Panc1 (cell line): ENCODE data around the gene VWA2. TPM values are rescaled to one million over a fixed set of nuclear protein-coding genes. Genes with fewer than 3 reads are reported as not detected.

Experiments
- ATAC-seq: fragments of 200-7000 bp; cut with Tn5 transposase; 2 replicates; pipeline ENCODE4 v1.9.1; 2020; ENCODE audit warnings: mild to moderate bottlenecking, moderate library complexity
- BruUV-seq: library from RNA; stranded (reverse); fragments of 400-500 nt; replicated peaks from 2 replicates; lab custom pipeline; 2021; lab: Mats Ljungman, UMichigan
- CTCF ChIA-PET: fragments of 300-600 bp; sonication (Branson Sonifier 250); formaldehyde crosslinking; loops from one replicate; lab custom pipeline; 2022; ENCODE audit warnings: antibody characterized with exemption; lab: Charles Lee
- POLR2A ChIA-PET: fragments of 300-600 bp; sonication (Branson Sonifier 250); formaldehyde crosslinking; loops from one replicate; lab custom pipeline; 2022; ENCODE audit warnings: antibody characterized with exemption; lab: Charles Lee
- DNase-seq: peaks from one replicate; pipeline ENCODE4 v3.0.0-alpha.2; 2010; ENCODE audit warnings: low read depth, low spot score
- H3K27ac ChIP-seq: 2 replicates; pipeline ENCODE4 v1.5.1; 2011; ENCODE audit warnings: mild to moderate bottlenecking, low read length, inconsistent platforms
- H3K27me3 ChIP-seq: fragments of 200-500 bp; sonication (Bioruptor generic); 2 replicates; pipeline ENCODE4 v1.6.0; 2014; ENCODE audit warnings: low read length, inconsistent platforms; ENCODE audit not compliant: control insufficient read depth, insufficient read depth
- H3K36me3 ChIP-seq: fragments of 200-500 bp; sonication (Bioruptor generic); 2 replicates; pipeline ENCODE4 v1.5.1; 2014; ENCODE audit warnings: inconsistent platforms, mild to moderate bottlenecking, low read length, moderate library complexity; ENCODE audit not compliant: control insufficient read depth, insufficient read depth
- H3K4me1 ChIP-seq: 2 replicates; pipeline ENCODE4 v1.5.1; 2011; ENCODE audit warnings: inconsistent platforms, mild to moderate bottlenecking, low read length, moderate library complexity; ENCODE audit not compliant: control insufficient read depth, insufficient read depth
- H3K4me3 ChIP-seq, 2 experiments: 2 replicates each; pipeline ENCODE4 v1.5.1; 2011 to 2012; ENCODE audit warnings: low read depth in 2 of 2, low read length in 2 of 2, mild to moderate bottlenecking in 2 of 2, inconsistent platforms in 1 of 2, moderate library complexity in 1 of 2
- H3K9me3 ChIP-seq: fragments of 200-500 bp; sonication (Bioruptor generic); 2 replicates; pipeline ENCODE4 v1.5.1; 2014; ENCODE audit warnings: low read depth, mild to moderate bottlenecking, inconsistent platforms, low read length, moderate library complexity; ENCODE audit not compliant: control insufficient read depth, insufficient read depth
- CTCF ChIP-seq: fragments of 450-650 bp; IDR thresholded peaks from 2 replicates; pipeline ENCODE4 v1.5.1; 2017; ENCODE audit warnings: mild to moderate bottlenecking
- POLR2AphosphoS5 ChIP-seq: IDR thresholded peaks from 2 replicates; pipeline ENCODE4 v1.6.1; 2012; ENCODE audit warnings: mild to moderate bottlenecking, low read depth, low read length, moderate library complexity
- SIN3A ChIP-seq: IDR thresholded peaks from 2 replicates; pipeline ENCODE4 v1.6.1; 2012; ENCODE audit warnings: low read depth, mild to moderate bottlenecking, low read length, moderate library complexity, borderline replicate concordance; ENCODE audit not compliant: insufficient read depth
- TCF7L2 ChIP-seq: IDR thresholded peaks from 2 replicates; pipeline ENCODE4 v1.6.1; 2011; ENCODE audit warnings: mild to moderate bottlenecking, low read depth, low read length, inconsistent platforms
- in situ Hi-C: cut with HindIII; loops from 2 replicates; pipeline ENCODE4 v1.10.0; 2016; ENCODE audit warnings: low sequenced_read_pairs, low pct_unique_long_range_greater_than_20kb
- intact Hi-C: fragments of 100-400 bp; cut with micrococcal nuclease; formaldehyde crosslinking; loops from one replicate; pipeline ENCODE4 v1.10.0; 2022; ENCODE audit not compliant: unreplicated experiment
- total RNA-seq: library from RNA; stranded (reverse); gene quantifications from one replicate; pipeline ENCODE4 v1.2.1, GENCODE V29; 2021; ENCODE audit not compliant: unreplicated experiment
- TF ChIP-seq, protein P1 (sequence below), 2 experiments: IDR thresholded peaks; 2 replicates each; pipeline ENCODE4 v1.6.1; 2011 to 2012; ENCODE audit warnings: low read depth in 2 of 2, control low read depth in 1 of 2, low read length in 1 of 2, mild to moderate bottlenecking in 1 of 2, moderate library complexity in 1 of 2; ENCODE audit not compliant: insufficient read depth in 1 of 2

Gene VWA2
- total RNA-seq, 1 experiment from 2014 or later: 0.77 TPM

- peak overlapping the region; percentile 74 for H3K27ac ChIP-seq
- peak; percentile 85 for TF ChIP-seq CTCF
- TF ChIP-seq SIN3A: no peak
- H3K4me3 ChIP-seq: peak overlapping the region; percentile 4 to 11; a peak in 2 of 4 replicates
- in situ Hi-C loops (no loop called here), intact Hi-C loops (loop anchor here (1.0 to 5.0 kb wide), 2 partner anchors 98 to 133 kb away; partner anchors contain the start of gene AFAP1L2)
- ATAC-seq (peak; percentile 21; the same call in 1 of the 2 replicates), DNase-seq (no peak)
- ChIA-PET CTCF (interaction anchor here (0.5 to 1.8 kb wide), 12 partner anchors 18 to 516 kb away, joined by 3 to 9 read pairs (median 4); no protein-coding TSS in a partner anchor), POLR2A (no interaction called here)
- H3K4me1 ChIP-seq: peaks cover 48% of the 10 kb centered on the region
- H3K36me3 ChIP-seq: peaks cover 2% of the 10 kb centered on the region; the same call in 1 of the 2 replicates
- H3K9me3 ChIP-seq: no peaks in the 10 kb centered on the region
- no peaks in the 10 kb centered on the region for H3K27me3 ChIP-seq
- BruUV-seq: no TSS peak
Measured at GRCh38 chr10:114304571-114305421, 65.7 kb downstream of the VWA2 start.

DNA sequence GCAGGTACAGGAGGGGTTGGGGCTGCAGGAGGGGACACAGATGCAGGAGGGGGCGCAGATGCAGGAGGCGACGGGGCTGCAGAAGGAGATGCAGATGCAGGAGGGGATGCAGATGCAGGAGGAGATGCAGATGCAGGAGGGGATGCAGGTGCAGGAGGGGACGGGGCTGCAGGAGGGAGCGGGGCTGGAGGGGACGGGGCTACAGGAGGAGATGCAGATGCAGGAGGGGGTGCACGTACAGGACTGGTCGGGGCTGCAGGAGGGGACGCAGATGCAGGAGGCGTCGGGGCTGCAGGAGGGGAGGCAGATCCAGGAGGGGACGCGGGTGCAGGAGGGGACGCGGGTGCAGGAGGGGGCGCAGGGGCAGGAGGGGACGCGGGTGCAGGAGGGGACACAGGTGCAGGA, 66.5 kb downstream of the VWA2 start:
- Histone ChIP-seq H3K27me3 (no peaks in the 10 kb centered on the region), H3K4me3 (no peak overlapping the region), H3K4me1 (peaks cover 55% of the 10 kb centered on the region), H3K9me3 (no peaks in the 10 kb centered on the region), H3K36me3 (no peaks in the 10 kb centered on the region; the same call in 1 of the 2 replicates), H3K27ac (no peak overlapping the region)
- TF ChIP-seq SIN3A: no peak
- TF ChIP-seq, protein P1, sequence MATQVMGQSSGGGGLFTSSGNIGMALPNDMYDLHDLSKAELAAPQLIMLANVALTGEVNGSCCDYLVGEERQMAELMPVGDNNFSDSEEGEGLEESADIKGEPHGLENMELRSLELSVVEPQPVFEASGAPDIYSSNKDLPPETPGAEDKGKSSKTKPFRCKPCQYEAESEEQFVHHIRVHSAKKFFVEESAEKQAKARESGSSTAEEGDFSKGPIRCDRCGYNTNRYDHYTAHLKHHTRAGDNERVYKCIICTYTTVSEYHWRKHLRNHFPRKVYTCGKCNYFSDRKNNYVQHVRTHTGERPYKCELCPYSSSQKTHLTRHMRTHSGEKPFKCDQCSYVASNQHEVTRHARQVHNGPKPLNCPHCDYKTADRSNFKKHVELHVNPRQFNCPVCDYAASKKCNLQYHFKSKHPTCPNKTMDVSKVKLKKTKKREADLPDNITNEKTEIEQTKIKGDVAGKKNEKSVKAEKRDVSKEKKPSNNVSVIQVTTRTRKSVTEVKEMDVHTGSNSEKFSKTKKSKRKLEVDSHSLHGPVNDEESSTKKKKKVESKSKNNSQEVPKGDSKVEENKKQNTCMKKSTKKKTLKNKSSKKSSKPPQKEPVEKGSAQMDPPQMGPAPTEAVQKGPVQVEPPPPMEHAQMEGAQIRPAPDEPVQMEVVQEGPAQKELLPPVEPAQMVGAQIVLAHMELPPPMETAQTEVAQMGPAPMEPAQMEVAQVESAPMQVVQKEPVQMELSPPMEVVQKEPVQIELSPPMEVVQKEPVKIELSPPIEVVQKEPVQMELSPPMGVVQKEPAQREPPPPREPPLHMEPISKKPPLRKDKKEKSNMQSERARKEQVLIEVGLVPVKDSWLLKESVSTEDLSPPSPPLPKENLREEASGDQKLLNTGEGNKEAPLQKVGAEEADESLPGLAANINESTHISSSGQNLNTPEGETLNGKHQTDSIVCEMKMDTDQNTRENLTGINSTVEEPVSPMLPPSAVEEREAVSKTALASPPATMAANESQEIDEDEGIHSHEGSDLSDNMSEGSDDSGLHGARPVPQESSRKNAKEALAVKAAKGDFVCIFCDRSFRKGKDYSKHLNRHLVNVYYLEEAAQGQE (IDR thresholded peaks at IDR 0.05; ENCODE audit: insufficient read depth in 1 of 2, low read depth in 2 of 2, low read length in 1 of 2): no peak
- TF ChIP-seq TCF7L2: no peak
- no peak for TF ChIP-seq CTCF
- TF ChIP-seq POLR2AphosphoS5: no peak
- CTCF ChIA-PET: no interaction called here
- BruUV-seq: no TSS peak
- intact Hi-C loops: loop anchor here (5.0 kb wide), 1 partner anchor 97 kb away; the partner anchor contains the start of gene AFAP1L2
- in situ Hi-C loops: no loop called here
- POLR2A ChIA-PET: no interaction called here
- no peak for ATAC-seq
- no peak for DNase-seq
